KOPT-K1 (cell line): ENCODE results near the gene OR2D2.
"Not testable (repeated sequence)": the region's sequence is repeated elsewhere in the genome, so short reads cannot be mapped to it uniquely, and the experiment has no call there.

Experiments used
- H3K27ac ChIP-seq: fragments of 200-600 bp; sonication (generic); 2 replicates; pipeline ENCODE4 v1.5.1; 2016; ENCODE audit warnings: antibody characterized with exemption, mild to moderate bottlenecking, low read depth, low read length; ENCODE audit not compliant: poor library complexity, severe bottlenecking
- H3K36me3 ChIP-seq: fragments of 200-600 bp; sonication (generic); 2 replicates; pipeline ENCODE4 v1.5.1; 2017; ENCODE audit warnings: antibody characterized with exemption, mild to moderate bottlenecking, low read length, moderate library complexity; ENCODE audit not compliant: insufficient read depth
- H3K9me3 ChIP-seq: fragments of 200-600 bp; sonication (generic); 2 replicates; pipeline ENCODE4 v1.5.1; 2017; ENCODE audit warnings: antibody characterized with exemption, low read length, mild to moderate bottlenecking; ENCODE audit not compliant: insufficient read depth, poor library complexity, severe bottlenecking

Gene OR2D2, protein sequence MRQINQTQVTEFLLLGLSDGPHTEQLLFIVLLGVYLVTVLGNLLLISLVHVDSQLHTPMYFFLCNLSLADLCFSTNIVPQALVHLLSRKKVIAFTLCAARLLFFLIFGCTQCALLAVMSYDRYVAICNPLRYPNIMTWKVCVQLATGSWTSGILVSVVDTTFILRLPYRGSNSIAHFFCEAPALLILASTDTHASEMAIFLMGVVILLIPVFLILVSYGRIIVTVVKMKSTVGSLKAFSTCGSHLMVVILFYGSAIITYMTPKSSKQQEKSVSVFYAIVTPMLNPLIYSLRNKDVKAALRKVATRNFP

DNA sequence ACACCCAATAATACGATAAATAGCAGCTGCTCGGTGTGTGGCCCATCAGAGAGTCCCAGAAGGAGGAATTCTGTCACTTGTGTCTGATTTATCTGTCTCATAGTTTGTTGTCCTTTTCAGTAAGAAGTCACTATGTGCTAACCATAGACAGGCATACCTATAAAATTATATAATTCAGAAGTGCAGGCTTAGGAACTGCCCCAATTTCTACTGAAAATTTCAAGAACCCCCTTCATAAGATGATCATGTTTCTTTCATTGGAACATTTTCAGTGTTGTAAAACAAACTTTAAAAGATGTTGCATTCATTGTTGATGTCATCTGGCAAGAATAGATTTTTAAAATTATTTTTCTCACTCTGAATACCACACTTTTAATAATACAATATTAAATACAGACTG is at the start of gene OR2D2:
Gene OR2D2 (minus strand): TSS at position 101 of the 400 bp plus-strand sequence. CDS start 0 bp downstream, at position 101.
- Histone ChIP-seq H3K9me3 (no peaks in the 10 kb centered on the region), H3K36me3 (no peaks in the 10 kb centered on the region), H3K27ac (no peak within 1 kb of the TSS)

DNA sequence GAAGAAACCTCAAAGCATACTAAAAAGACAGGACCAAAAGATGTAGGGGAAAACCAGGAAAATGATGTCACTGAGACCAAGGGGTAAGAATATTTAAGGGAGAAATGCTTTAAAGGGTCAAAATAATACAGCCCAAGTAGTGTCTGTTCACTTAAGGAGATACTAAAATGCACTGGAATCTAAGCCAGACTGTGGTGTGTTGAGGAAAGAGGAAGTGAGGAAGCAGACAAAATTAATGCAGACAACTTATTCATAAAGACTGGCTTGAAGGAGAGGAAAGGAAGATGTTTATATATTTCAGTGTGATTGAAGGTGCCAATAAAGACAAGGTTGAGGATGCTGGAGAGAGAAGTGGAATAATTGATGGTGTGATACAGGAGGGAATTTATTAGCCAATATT is 49.7 kb upstream of the OR2D2 start:
- Histone ChIP-seq H3K36me3 (peaks cover 33% of the 10 kb centered on the region), H3K27ac (no peak overlapping the region), H3K9me3 (no peaks in the 10 kb centered on the region)

DNA sequence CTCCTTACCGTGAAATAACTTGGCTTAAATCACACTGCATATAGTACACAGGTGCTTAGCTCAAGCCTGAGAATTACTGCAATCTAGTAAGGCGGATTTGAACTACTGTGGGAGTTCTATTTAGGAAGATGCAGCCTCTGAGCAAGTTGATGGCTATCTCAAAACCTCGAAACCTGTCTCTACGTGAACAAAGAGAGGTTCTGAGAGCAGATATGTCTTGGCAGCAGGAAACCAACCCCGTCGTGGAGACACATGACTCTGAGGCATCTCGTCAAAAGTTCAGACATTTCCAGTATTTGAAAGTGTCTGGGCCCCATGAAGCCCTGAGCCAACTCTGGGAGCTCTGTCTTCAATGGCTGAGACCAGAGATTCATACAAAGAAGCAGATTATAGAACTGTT is 39.8 kb upstream of the OR2D2 start:
- H3K27ac ChIP-seq: peak overlapping the region; percentile 60
- peaks cover 29% of the 10 kb centered on the region for H3K36me3 ChIP-seq
- H3K9me3 ChIP-seq: no peaks in the 10 kb centered on the region

DNA sequence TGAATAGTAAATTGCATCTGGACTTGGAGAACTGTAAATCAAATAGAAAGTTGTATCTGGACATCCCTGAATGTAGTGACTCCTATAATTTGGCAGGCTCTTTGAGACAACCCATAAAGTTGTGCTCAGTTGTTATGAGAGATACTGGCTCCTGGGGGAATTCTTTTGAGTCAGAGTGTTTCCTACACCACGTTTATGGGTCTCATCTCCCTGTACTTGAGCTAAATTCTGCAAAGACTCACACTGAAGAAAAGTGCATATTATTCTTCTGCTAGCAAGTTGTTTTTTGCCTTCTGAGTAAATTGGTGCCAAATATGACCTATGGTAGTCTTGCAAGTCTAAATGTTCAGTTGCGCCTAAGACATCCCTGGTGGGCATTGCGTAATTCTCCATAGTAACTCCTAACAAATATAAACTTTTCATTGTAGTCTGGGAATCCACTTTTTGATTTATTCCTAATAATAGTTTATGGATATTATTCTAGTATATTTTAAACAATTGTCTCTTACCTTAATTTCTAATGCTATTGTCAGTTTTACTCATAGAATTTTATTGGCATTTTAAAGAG is 38.9 kb upstream of the OR2D2 start:
- Histone ChIP-seq H3K9me3 (no peaks in the 10 kb centered on the region), H3K36me3 (peaks cover 27% of the 10 kb centered on the region), H3K27ac (peak overlapping the region; percentile 60)

DNA sequence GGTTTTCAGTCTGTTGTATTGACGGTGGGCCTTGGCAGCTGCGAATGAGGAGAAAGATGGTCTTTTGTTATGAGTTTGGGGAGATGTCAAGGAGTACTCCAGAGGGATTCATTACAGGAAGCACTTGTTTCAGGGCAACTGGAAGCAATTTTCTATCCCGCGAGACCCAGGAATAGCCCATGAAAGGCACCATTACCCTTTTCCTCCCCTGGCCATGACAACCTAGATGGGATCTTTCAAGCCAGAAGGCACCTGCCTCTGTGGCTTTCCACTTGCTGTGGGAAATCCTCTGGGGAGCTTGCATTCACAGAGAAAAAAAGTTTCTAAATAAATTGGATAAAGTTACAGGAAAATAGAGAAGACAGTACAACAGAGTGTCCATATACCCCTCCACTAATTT is 36.6 kb upstream of the OR2D2 start:
- Histone ChIP-seq H3K36me3 (peaks cover 6% of the 10 kb centered on the region), H3K9me3 (no peaks in the 10 kb centered on the region)

DNA sequence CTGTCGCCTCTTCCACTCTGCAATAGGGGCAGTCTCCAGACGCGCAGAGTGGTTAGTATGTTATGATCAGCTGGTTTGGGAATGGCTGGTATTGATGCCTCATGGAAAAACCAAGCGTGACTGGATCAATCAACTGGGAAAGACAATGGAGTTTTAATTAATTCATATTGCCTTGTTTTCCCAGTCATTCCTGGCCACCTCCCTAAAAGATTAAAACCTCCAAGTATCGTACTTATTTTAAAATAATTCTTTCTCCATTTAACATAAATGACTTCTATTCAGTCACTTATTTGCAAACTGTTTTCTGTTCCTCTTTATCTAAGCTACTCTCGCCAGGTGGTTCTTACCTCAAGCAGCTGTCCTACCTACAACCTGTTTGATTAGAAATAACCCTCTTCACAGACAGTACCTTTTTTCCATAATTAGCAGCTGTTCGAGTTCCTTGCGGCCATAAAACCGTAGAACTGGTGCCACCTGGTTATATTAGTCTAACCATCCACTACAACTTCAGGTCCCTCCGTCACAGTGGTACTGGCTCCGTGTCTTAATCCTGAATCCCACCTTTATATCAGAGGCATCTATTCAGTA is 34.8 kb upstream of the OR2D2 start:
- Histone ChIP-seq H3K9me3 (no peaks in the 10 kb centered on the region), H3K27ac (peak overlapping the region; percentile 77), H3K36me3 (no peaks in the 10 kb centered on the region)

More for the DNA sequence above, 36.6 kb upstream of the OR2D2 start:
- no peak overlapping the region for H3K27ac ChIP-seq

DNA sequence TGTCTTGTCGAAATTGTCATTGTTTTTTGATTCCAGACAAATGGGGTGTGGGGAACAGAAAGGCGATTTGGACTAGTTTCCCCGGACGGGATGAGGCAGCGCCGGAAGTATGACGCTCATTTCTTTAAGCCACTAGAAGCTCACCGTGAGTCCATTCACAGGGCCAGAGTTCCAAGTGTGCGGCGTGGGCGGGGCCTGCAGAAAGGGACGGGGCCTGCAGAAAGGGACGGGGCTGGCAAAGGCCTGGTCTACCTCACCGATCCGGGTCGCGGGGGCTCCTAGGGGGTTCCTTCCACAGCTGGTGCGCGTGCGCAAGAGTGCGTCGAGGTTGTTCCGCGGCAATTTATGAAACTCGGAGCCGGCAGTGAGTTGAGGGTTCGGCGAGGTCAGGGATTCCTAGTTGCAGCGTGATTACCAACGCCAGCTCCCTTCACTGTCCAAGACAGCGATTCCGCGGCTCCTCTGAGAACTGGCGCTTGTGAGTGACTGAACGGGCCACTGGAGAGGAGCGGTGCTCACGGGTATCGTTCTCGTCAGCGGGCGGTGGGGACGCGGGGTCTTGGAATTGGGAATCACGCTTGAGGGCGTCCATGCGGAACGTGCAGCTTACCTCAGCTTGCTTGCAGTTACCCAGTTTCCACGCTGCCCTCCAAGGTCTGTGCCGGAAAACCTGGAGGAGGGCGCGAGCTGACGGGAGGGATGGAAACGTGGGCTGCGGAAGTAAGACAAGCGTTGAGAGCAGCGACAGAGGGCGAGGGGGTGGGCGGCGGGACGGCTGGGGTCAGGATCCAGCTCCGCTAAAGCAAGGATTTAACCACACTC is 34.1 kb upstream of the OR2D2 start, which contains the start of gene ZNF215:
Gene ZNF215 (plus strand): TSS at position 219 of the 822 bp plus-strand sequence. CDS start 5,847 bp downstream, outside the sequence.
- H3K9me3 ChIP-seq: no peaks in the 10 kb centered on the region
- peak within 1 kb of the TSS; percentile 77 for H3K27ac ChIP-seq
- H3K36me3 ChIP-seq: no peaks in the 10 kb centered on the region

DNA sequence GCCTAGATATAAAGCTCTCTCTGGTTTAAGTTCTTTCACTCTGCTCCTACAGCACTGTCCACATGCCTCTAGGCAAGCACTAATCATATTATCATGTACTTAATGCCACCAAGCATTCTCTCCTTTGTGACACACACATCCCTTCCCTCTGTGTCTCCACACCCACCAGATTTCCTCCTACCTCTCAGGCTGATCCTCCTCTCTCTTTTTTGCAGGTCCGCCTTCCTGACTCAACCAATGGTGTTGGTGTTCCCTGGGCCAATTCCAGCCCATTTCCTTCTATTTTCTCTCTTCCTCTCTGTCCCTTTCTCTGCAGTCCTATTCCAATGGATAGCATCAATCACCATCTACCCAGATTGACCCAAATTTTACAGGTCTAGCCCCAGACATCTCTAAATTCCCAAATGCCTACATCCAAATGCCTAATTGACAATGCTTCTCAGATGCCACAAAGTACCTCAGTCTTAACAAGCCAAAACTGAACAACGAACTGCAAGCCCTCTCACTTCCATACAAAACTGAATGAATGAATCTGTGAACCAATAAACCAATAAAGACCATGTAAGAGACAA is 33.4 kb upstream of the OR2D2 start:
- no peaks in the 10 kb centered on the region for H3K36me3 ChIP-seq
- H3K27ac ChIP-seq: peak overlapping the region; percentile 77
- H3K9me3 ChIP-seq: no peaks in the 10 kb centered on the region

DNA sequence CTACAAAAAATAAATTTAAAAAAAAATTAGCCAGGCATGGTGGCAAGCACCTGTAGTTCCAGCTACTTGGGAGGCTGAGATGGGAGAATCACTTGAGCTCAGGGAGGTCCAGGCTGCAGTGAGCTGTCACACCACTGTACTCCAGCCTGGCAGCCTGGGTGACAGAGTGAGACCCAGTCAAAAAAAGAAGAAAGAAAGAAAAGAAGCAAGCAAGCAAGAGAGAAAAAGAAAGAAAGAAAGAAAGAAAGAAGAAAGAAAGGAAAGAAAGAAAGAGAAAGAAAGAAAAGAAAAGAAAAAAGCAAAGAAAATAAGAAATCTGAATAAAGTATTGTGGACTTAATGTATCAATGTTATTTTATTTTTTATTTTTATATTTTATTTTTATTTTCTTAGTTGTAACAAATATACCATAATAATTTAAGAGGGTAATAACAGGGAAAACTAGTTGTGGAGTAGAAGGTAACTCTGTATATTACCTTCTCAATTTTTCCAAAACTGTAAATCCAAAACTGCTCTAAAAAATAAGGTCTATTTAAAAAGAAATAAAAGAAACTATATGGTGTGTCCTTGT is 32.8 kb upstream of the OR2D2 start:
- no peak overlapping the region for H3K27ac ChIP-seq

DNA sequence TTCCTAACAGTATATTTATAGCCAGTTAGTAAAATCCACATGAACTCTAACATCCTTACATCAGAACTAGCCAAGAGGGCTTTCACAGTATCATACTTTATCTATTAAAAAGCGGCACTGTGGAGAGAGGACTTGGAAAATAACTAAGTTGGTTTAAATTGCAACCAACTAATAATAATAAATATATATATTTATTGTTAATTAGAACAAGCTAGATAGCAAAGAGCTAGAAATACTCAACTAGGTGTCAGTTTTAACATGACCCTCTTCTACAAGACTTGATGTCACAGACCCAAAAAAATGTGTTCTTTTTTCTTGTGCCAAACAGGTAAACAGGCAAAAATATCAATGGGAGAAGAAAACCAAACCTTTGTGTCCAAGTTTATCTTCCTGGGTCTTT is 28.4 kb upstream of the OR2D2 start, which contains the start of gene OR2D3:
Gene OR2D3 (plus strand): TSS at position 301 of the 400 bp plus-strand sequence. CDS start 0 bp downstream, at position 301.
- H3K27ac ChIP-seq: no peak within 1 kb of the TSS

More for the DNA sequence above, 32.8 kb upstream of the OR2D2 start:
- no peaks in the 10 kb centered on the region for H3K9me3 ChIP-seq
- no peaks in the 10 kb centered on the region for H3K36me3 ChIP-seq

DNA sequence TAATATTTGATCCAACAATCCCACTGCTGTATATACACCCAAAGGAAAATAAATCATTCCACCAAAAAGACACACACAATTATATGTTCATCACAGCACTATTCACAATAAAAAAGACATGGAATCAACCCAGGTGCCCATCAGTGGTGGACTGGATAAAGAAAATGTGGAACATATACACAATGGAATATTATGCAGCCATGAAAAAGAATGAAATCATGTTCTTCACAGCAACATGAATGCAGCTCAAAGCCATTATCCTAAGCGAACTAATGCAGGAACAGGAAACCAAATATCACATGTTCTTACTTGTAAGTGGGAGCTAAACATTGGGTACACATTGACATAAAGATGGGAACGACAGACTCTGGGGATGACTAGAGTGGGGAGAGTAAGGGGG is 27.4 kb upstream of the OR2D2 start:
- H3K9me3 ChIP-seq: no peaks in the 10 kb centered on the region
- no peaks in the 10 kb centered on the region for H3K36me3 ChIP-seq
- no peak overlapping the region for H3K27ac ChIP-seq

More for the DNA sequence above, 28.4 kb upstream of the OR2D2 start, which contains the start of gene OR2D3:
- H3K36me3 ChIP-seq: no peaks in the 10 kb centered on the region
- H3K9me3 ChIP-seq: no peaks in the 10 kb centered on the region

DNA sequence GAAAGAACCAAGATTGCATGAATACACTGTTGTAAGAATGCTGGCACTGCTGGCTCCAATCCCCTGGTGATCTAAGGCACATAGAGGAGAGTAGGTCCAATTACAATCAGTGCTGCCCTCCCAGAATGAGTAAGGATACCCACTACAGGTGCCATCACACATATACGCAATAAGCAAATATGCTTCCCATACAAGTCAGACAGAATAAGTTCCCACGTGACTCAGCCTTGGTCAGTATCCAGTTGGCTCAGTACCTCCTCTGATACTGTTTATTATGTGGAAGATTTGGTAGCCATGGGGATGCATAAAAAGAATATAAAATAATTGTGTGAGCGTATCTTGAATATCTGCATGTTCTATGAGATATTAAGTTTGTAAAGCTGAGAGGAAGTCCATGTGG is 19.6 kb upstream of the OR2D2 start:
- H3K36me3 ChIP-seq: no peaks in the 10 kb centered on the region
- no peaks in the 10 kb centered on the region for H3K9me3 ChIP-seq
- no peak overlapping the region for H3K27ac ChIP-seq

DNA sequence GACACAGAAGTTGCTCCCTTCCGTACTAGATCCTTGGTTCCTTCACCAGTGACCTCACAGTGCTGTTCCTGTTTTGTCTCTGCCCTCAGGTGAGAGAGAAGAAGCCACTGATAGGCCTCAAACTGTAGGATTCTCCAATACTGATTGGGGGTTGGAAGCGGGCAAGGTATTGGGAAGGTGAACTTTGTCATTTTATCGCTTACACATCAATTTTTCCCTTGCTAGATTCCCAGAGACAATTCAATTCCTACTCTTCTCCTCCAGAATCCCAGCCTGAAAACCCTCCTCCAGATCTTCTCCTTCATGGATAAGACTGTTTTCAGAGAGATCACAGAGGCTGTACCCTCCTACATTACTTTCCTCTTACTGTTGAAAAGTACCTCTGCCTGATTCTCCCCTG is 19.1 kb upstream of the OR2D2 start:
- no peaks in the 10 kb centered on the region for H3K36me3 ChIP-seq
- no peaks in the 10 kb centered on the region for H3K9me3 ChIP-seq
- no peak overlapping the region for H3K27ac ChIP-seq

DNA sequence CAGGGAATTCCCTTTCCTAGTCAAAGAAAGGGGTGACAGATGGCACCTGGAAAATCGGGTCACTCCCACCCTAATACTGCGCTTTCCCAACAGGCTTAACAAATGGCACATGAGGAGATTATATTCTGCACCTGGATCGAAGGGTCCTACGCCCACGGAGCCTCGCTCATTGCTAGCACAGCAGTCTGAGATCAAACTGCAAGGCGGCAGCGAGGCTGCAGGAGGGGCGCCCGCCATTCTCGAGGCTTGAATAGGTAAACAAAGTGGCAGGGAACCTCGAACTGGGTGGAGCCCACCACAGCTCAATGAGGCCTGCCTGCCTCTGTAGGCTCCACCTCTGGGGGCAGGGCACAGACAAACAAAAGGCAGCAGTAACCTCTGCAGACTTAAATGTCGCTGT is 12.5 kb upstream of the OR2D2 start:
- H3K9me3 ChIP-seq: peaks cover 12% of the 10 kb centered on the region
- H3K27ac ChIP-seq, H3K36me3 ChIP-seq: not testable (repeated sequence)
